Panc1 (cell line): ENCODE data around the gene PGM5.

Experiments used
- CTCF ChIP-seq: fragments of 450-650 bp; IDR thresholded peaks from 2 replicates; pipeline ENCODE4 v1.5.1; 2017; ENCODE audit warnings: mild to moderate bottlenecking
- POLR2AphosphoS5 ChIP-seq: IDR thresholded peaks from 2 replicates; pipeline ENCODE4 v1.6.1; 2012; ENCODE audit warnings: mild to moderate bottlenecking, low read depth, low read length, moderate library complexity
- TCF7L2 ChIP-seq: IDR thresholded peaks from 2 replicates; pipeline ENCODE4 v1.6.1; 2011; ENCODE audit warnings: mild to moderate bottlenecking, low read depth, low read length, inconsistent platforms

GRCh38 chr9:68470067-68470466 is 113.7 kb downstream of the PGM5 start:
- no peak for TF ChIP-seq CTCF
- no peak for TF ChIP-seq TCF7L2
- TF ChIP-seq POLR2AphosphoS5, result no peak
